GM19328 (cell line): ENCODE measurements around the gene ZACN.
"Not testable (repeated sequence)": the region's sequence is repeated elsewhere in the genome, so short reads cannot be mapped to it uniquely, and the experiment has no call there.

Source experiments
- ATAC-seq: cut with Tn5 transposase; IDR thresholded peaks from one replicate; pipeline ENCODE4 v1.9.1; 2021; ENCODE audit warnings: mild to moderate bottlenecking, moderate library complexity; ENCODE audit not compliant: unreplicated experiment

The ZACN gene

GRCh38 chr17:76078860-76079534 is at the start of gene ZACN:
ZACN (plus strand) TSS chr17:76079182; CDS start chr17:76079265, 83 bp downstream.
- ATAC-seq = no peak

- ATAC-seq = no peak
These were observed 46.8 kb upstream of the ZACN start for GRCh38 chr17:76032073-76032779.

- no peak for ATAC-seq
These were observed 46.2 kb upstream of the ZACN start for GRCh38 chr17:76032780-76033108.

GRCh38 chr17:76033139-76033538 is 45.8 kb upstream of the ZACN start:
- ATAC-seq = no peak

- ATAC-seq = no peak
These were observed 44.3 kb upstream of the ZACN start for GRCh38 chr17:76034428-76035350.

GRCh38 chr17:76036497-76037261 is 42.3 kb upstream of the ZACN start:
- no peak for ATAC-seq

- no peak for ATAC-seq
These were observed 40.9 kb upstream of the ZACN start for GRCh38 chr17:76038050-76038449.

- ATAC-seq = no peak
These were observed 39.9 kb upstream of the ZACN start for GRCh38 chr17:76039121-76039520.

- ATAC-seq = no peak
These were observed 38.6 kb upstream of the ZACN start for GRCh38 chr17:76040376-76040775.

GRCh38 chr17:76042868-76043267 is 36.1 kb upstream of the ZACN start:
- not testable (repeated sequence) for ATAC-seq

GRCh38 chr17:76044475-76045007 is 34.4 kb upstream of the ZACN start:
- ATAC-seq = not testable (repeated sequence)

GRCh38 chr17:76046064-76046463 is 32.9 kb upstream of the ZACN start:
- ATAC-seq = no peak

- ATAC-seq = no peak
These were observed 30.9 kb upstream of the ZACN start for GRCh38 chr17:76048025-76048605.

GRCh38 chr17:76048711-76049110 is 30.3 kb upstream of the ZACN start:
- no peak for ATAC-seq

- no peak for ATAC-seq
These were observed 29.7 kb upstream of the ZACN start for GRCh38 chr17:76049239-76049638.

GRCh38 chr17:76049836-76050537 is 29.0 kb upstream of the ZACN start:
- ATAC-seq = no peak

GRCh38 chr17:76050538-76051467 is 28.2 kb upstream of the ZACN start:
- ATAC-seq = no peak

GRCh38 chr17:76051561-76051960 is 27.4 kb upstream of the ZACN start:
- ATAC-seq = no peak
